A673 (cell line): ENCODE measurements around the gene UPK2. TPM values are rescaled to one million over a fixed set of nuclear protein-coding genes. Genes with fewer than 3 reads are reported as not detected.

Experiments used
- BruUV-seq: library from RNA; stranded (reverse); fragments of 400-500 nt; replicated peaks from 2 replicates; lab custom pipeline; 2021; lab: Mats Ljungman, UMichigan
- CTCF ChIA-PET: fragments of 300-600 bp; sonication (Branson Sonifier 250); formaldehyde crosslinking; loops from one replicate; lab custom pipeline; 2022; ENCODE audit warnings: antibody characterized with exemption; lab: Charles Lee
- POLR2A ChIA-PET: fragments of 300-600 bp; sonication (Branson Sonifier 250); formaldehyde crosslinking; loops from one replicate; lab custom pipeline; 2022; ENCODE audit warnings: antibody characterized with exemption; ENCODE audit not compliant: low non-redundant PET; lab: Charles Lee
- DNase-seq: peaks from one replicate; pipeline ENCODE4 v3.0.0-alpha.2; 2015; ENCODE audit warnings: low spot score
- H3K27ac ChIP-seq: fragments of 200-600 bp; sonication (generic); 2 replicates; pipeline ENCODE4 v1.5.1; 2016; ENCODE audit warnings: mixed run types, low read depth, mild to moderate bottlenecking, mixed read lengths, antibody characterized with exemption, low read length; ENCODE audit not compliant: poor library complexity, severe bottlenecking
- H3K27me3 ChIP-seq: fragments of 200-600 bp; sonication (generic); replicated peaks from 2 replicates; pipeline ENCODE4 v1.6.1; 2017; ENCODE audit warnings: mixed run types, low read depth, mild to moderate bottlenecking, mixed read lengths, antibody characterized with exemption, low read length; ENCODE audit not compliant: insufficient read depth, poor library complexity
- H3K36me3 ChIP-seq: fragments of 200-600 bp; sonication (generic); 2 replicates; pipeline ENCODE4 v1.6.1; 2016; ENCODE audit warnings: mixed run types, mild to moderate bottlenecking, mixed read lengths, antibody characterized with exemption, low read length; ENCODE audit not compliant: insufficient read depth, poor library complexity, severe bottlenecking
- H3K4me1 ChIP-seq: fragments of 200-600 bp; sonication (generic); 2 replicates; pipeline ENCODE4 v1.6.1; 2017; ENCODE audit warnings: mixed run types, mild to moderate bottlenecking, mixed read lengths, antibody characterized with exemption, low read length; ENCODE audit not compliant: insufficient read depth, poor library complexity, severe bottlenecking
- H3K4me3 ChIP-seq: fragments of 200-600 bp; sonication (generic); 2 replicates; pipeline ENCODE4 v1.5.1; 2016; ENCODE audit warnings: low read depth, mixed run types, mild to moderate bottlenecking, mixed read lengths, low read length; ENCODE audit not compliant: poor library complexity, severe bottlenecking
- H3K9me3 ChIP-seq: fragments of 200-600 bp; sonication (generic); 2 replicates; pipeline ENCODE4 v1.6.1; 2016; ENCODE audit warnings: mixed run types, low read depth, mild to moderate bottlenecking, mixed read lengths, antibody characterized with exemption, low read length; ENCODE audit not compliant: poor library complexity, severe bottlenecking
- EZH2 ChIP-seq: fragments of 200-600 bp; sonication (generic); IDR thresholded peaks from 2 replicates; pipeline ENCODE4 v1.6.1; 2017; ENCODE audit warnings: borderline replicate concordance, low read depth, mild to moderate bottlenecking, mixed read lengths, antibody characterized with exemption, low read length; ENCODE audit not compliant: poor library complexity, severe bottlenecking
- intact Hi-C: fragments of 100-400 bp; cut with micrococcal nuclease; formaldehyde crosslinking; loops from one replicate; pipeline ENCODE4 v1.10.0; 2022; ENCODE audit not compliant: unreplicated experiment
- total RNA-seq: library from RNA; stranded (reverse); gene quantifications from 2 replicates; pipeline ENCODE4 v1.2.3, GENCODE V29; 2021
- TF ChIP-seq, protein P1 (sequence below): fragments of 300-800, 200-600 bp; sonication (generic); conservative IDR thresholded peaks from 2 replicates; pipeline ENCODE4 v1.5.1; 2017; ENCODE audit warnings: low read depth, mild to moderate bottlenecking, antibody characterized with exemption, low read length, moderate library complexity, mixed read lengths

The UPK2 gene
- total RNA-seq, 1 experiment from 2014 or later = not detected

DNA sequence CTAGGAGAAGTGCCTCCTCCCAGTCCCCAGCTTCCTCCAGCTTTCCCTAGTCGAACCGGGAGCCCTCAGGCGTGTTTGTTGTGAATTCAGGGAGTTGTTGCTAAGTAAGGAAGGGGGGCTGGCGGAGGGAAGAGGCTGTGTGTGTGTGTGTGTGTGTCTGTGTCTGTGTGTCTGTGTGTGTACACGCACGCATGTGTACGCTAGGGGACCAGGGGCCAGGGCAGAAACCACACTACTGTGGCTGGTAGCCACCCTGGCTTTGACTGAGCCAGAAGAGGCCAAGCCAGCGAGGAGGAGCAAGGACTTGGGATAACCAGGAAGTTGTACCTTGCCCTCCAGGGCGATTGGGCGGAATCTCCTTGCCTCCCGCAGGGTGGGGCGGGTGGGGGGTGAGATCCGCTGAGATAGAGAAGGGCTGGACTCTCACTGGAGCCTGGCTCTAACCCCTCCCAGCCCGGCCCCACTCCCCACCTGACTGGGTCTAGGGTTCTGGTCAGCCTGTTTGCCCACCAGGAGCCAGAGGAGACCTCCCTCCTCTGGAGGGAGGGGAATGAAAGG is 37.9 kb upstream of the UPK2 start:
- Histone ChIP-seq H3K9me3 (no peaks in the 10 kb centered on the region), H3K27me3 (no peaks in the 10 kb centered on the region), H3K4me3 (no peak overlapping the region), H3K36me3 (no peaks in the 10 kb centered on the region), H3K27ac (peak overlapping the region; percentile 88), H3K4me1 (peaks cover 99% of the 10 kb centered on the region)
- peak; percentile 65 for DNase-seq
- no TSS peak for BruUV-seq
- POLR2A ChIA-PET = no interaction called here
- no peak for TF ChIP-seq EZH2
- TF ChIP-seq, protein P1, sequence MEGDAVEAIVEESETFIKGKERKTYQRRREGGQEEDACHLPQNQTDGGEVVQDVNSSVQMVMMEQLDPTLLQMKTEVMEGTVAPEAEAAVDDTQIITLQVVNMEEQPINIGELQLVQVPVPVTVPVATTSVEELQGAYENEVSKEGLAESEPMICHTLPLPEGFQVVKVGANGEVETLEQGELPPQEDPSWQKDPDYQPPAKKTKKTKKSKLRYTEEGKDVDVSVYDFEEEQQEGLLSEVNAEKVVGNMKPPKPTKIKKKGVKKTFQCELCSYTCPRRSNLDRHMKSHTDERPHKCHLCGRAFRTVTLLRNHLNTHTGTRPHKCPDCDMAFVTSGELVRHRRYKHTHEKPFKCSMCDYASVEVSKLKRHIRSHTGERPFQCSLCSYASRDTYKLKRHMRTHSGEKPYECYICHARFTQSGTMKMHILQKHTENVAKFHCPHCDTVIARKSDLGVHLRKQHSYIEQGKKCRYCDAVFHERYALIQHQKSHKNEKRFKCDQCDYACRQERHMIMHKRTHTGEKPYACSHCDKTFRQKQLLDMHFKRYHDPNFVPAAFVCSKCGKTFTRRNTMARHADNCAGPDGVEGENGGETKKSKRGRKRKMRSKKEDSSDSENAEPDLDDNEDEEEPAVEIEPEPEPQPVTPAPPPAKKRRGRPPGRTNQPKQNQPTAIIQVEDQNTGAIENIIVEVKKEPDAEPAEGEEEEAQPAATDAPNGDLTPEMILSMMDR = no peak
- CTCF ChIA-PET = no interaction called here
- intact Hi-C loops = no loop called here

GRCh38 chr11:118918686-118919280 is 37.3 kb upstream of the UPK2 start:
- H3K9me3 ChIP-seq = no peaks in the 10 kb centered on the region
- BruUV-seq = no TSS peak
- no peak for DNase-seq
- H3K4me3 ChIP-seq = peak overlapping the region; percentile 22
- H3K27ac ChIP-seq = peak overlapping the region; percentile 88
- TF ChIP-seq EZH2 = no peak
- TF ChIP-seq, protein P1 = no peak
- intact Hi-C loops = no loop called here
- ChIA-PET POLR2A (no interaction called here), CTCF (no interaction called here)
- H3K4me1 ChIP-seq = peaks cover 99% of the 10 kb centered on the region
- H3K36me3 ChIP-seq = no peaks in the 10 kb centered on the region
- no peaks in the 10 kb centered on the region for H3K27me3 ChIP-seq

GRCh38 chr11:118921121-118921928 is 34.8 kb upstream of the UPK2 start:
- BruUV-seq = no TSS peak
- H3K4me1 ChIP-seq = peaks cover 82% of the 10 kb centered on the region
- ChIA-PET POLR2A (no interaction called here), CTCF (interaction anchor here (0.6 to 1.7 kb wide), 3 partner anchors 9 to 126 kb away, joined by 3 to 7 read pairs (median 3); no protein-coding TSS in a partner anchor)
- TF ChIP-seq EZH2 = no peak
- TF ChIP-seq, protein P1 = no peak
- intact Hi-C loops = no loop called here
- H3K27ac ChIP-seq = peak overlapping the region; percentile 78
- no peaks in the 10 kb centered on the region for H3K9me3 ChIP-seq
- peak; percentile 84 for DNase-seq
- H3K36me3 ChIP-seq = no peaks in the 10 kb centered on the region
- no peaks in the 10 kb centered on the region for H3K27me3 ChIP-seq
- H3K4me3 ChIP-seq = peak overlapping the region; percentile 97
